Ishikawa (cell line): ENCODE data around the gene TARBP1.

Experiments
- CEBPB ChIP-seq: IDR thresholded peaks from 2 replicates; pipeline ENCODE4 v1.6.1; 2012
- CREB1 ChIP-seq: IDR thresholded peaks from 2 replicates; pipeline ENCODE4 v1.6.1; 2012; ENCODE audit warnings: low read depth
- EGR1 ChIP-seq: IDR thresholded peaks from 2 replicates; pipeline ENCODE4 v1.6.1; 2012
- EP300 ChIP-seq: IDR thresholded peaks from 2 replicates; pipeline ENCODE4 v1.6.1; 2012; ENCODE audit warnings: borderline replicate concordance
- FOXM1 ChIP-seq: IDR thresholded peaks from 2 replicates; pipeline ENCODE4 v1.6.1; 2012; ENCODE audit warnings: low read depth, borderline replicate concordance
- MAX ChIP-seq: IDR thresholded peaks from 2 replicates; pipeline ENCODE4 v1.6.1; 2012
- NFIC ChIP-seq: IDR thresholded peaks from 2 replicates; pipeline ENCODE4 v1.6.1; 2012
- RAD21 ChIP-seq: IDR thresholded peaks from 2 replicates; pipeline ENCODE4 v1.6.1; 2012; ENCODE audit warnings: low read depth
- REST ChIP-seq: IDR thresholded peaks from 2 replicates; pipeline ENCODE4 v1.6.1; 2012; ENCODE audit warnings: low read depth, mild to moderate bottlenecking
- TAF1 ChIP-seq: IDR thresholded peaks from 2 replicates; pipeline ENCODE4 v1.6.1; 2012; ENCODE audit warnings: low read depth, mild to moderate bottlenecking
- TCF12 ChIP-seq: IDR thresholded peaks from 2 replicates; pipeline ENCODE4 v1.6.1; 2012; ENCODE audit warnings: low read depth
- TEAD4 ChIP-seq: IDR thresholded peaks from 2 replicates; pipeline ENCODE4 v1.6.1; 2012
- USF1 ChIP-seq: IDR thresholded peaks from 2 replicates; pipeline ENCODE4 v1.6.1; 2012
- YY1 ChIP-seq: IDR thresholded peaks from 2 replicates; pipeline ENCODE4 v1.6.1; 2012; ENCODE audit warnings: low read depth
- ZBTB7A ChIP-seq: IDR thresholded peaks from 2 replicates; pipeline ENCODE4 v1.6.1; 2012; ENCODE audit warnings: low read depth

Gene TARBP1

GRCh38 chr1:234507626-234508387 lies 28.8 kb upstream of the TARBP1 start:
- TF ChIP-seq TAF1 (no peak), REST (no peak), EGR1 (no peak)

GRCh38 chr1:234507089-234507488 lies 28.1 kb upstream of the TARBP1 start:
- TF ChIP-seq EGR1: no peak
- TF ChIP-seq TCF12: no peak
- TF ChIP-seq REST: no peak
- TF ChIP-seq RAD21: no peak
- TF ChIP-seq FOXM1: no peak
- no peak for TF ChIP-seq NFIC
- no peak for TF ChIP-seq CEBPB
- no peak for TF ChIP-seq TEAD4
- TF ChIP-seq EP300: no peak
- no peak for TF ChIP-seq YY1
- no peak for TF ChIP-seq USF1
- no peak for TF ChIP-seq CREB1
- TF ChIP-seq ZBTB7A: no peak
- TF ChIP-seq MAX: no peak
- TF ChIP-seq TAF1: no peak

- TF ChIP-seq TAF1 (no peak), TCF12 (no peak), RAD21 (no peak), EP300 (no peak), MAX (no peak), YY1 (no peak), NFIC (no peak), CEBPB (no peak), EGR1 (no peak), TEAD4 (no peak), CREB1 (no peak), ZBTB7A (no peak)
These were observed 26.8 kb upstream of the TARBP1 start for GRCh38 chr1:234505769-234506102.

- TF ChIP-seq CREB1: no peak
- no peak for TF ChIP-seq NFIC
- TF ChIP-seq TCF12: no peak
- TF ChIP-seq EP300: no peak
- TF ChIP-seq YY1: no peak
These were observed 26.2 kb upstream of the TARBP1 start for GRCh38 chr1:234504969-234505768.

- TF ChIP-seq EP300 (no peak), FOXM1 (no peak), RAD21 (no peak), CREB1 (no peak), TAF1 (no peak), USF1 (no peak), REST (no peak), ZBTB7A (no peak), YY1 (no peak), MAX (no peak), TEAD4 (no peak)
These were observed 24.4 kb upstream of the TARBP1 start for GRCh38 chr1:234503193-234504050.
